MCF 10A (cell line): ENCODE measurements around the gene FAM83G. TPM values are rescaled to one million over a fixed set of nuclear protein-coding genes. Genes with fewer than 3 reads are reported as not detected.

Experiments used
- BruUV-seq: library from RNA; stranded (reverse); fragments of 400-500 nt; replicated peaks from 2 replicates; lab custom pipeline; 2021; lab: Mats Ljungman, UMichigan
- CTCF ChIA-PET: fragments of 300-600 bp; sonication (Branson Sonifier 250); formaldehyde crosslinking; extraction: SDS; loops from one replicate; lab custom pipeline; 2021; ENCODE audit warnings: antibody characterized with exemption, inconsistent platforms; lab: Yijun Ruan, JAX
- POLR2A ChIA-PET: fragments of 300-600, 350-650 bp; sonication (Branson Sonifier 250); formaldehyde crosslinking; extraction: SDS; loops from one replicate; lab custom pipeline; 2020; ENCODE audit warnings: antibody characterized with exemption, inconsistent platforms; lab: Yijun Ruan, JAX
- DNase-seq: peaks from one replicate; pipeline ENCODE4 v3.0.0-alpha.2; 2018; ENCODE audit not compliant: unreplicated experiment
- H3K27ac Mint-ChIP-seq: one replicate; pipeline ENCODE4 v1.8.0; 2022; ENCODE audit warnings: mild to moderate bottlenecking, low read depth, mixed read lengths; ENCODE audit not compliant: unreplicated experiment
- H3K27me3 Mint-ChIP-seq: one replicate; pipeline ENCODE4 v1.8.0; 2022; ENCODE audit warnings: mixed read lengths; ENCODE audit not compliant: insufficient read depth, unreplicated experiment
- H3K36me3 Mint-ChIP-seq: one replicate; pipeline ENCODE4 v1.8.0; 2022; ENCODE audit warnings: mild to moderate bottlenecking, moderate library complexity, mixed read lengths; ENCODE audit not compliant: insufficient read depth, unreplicated experiment
- H3K4me1 Mint-ChIP-seq: one replicate; pipeline ENCODE4 v1.8.0; 2022; ENCODE audit warnings: mixed read lengths; ENCODE audit not compliant: insufficient read depth, unreplicated experiment
- H3K4me3 Mint-ChIP-seq: one replicate; pipeline ENCODE4 v1.8.0; 2022; ENCODE audit warnings: mild to moderate bottlenecking, moderate library complexity, mixed read lengths; ENCODE audit not compliant: unreplicated experiment
- H3K9me3 Mint-ChIP-seq: one replicate; pipeline ENCODE4 v1.8.0; 2022; ENCODE audit warnings: mixed read lengths; ENCODE audit not compliant: unreplicated experiment
- CTCF ChIP-seq: fragments of 200-600 bp; IDR thresholded peaks from one replicate; pipeline ENCODE4 v1.8.0; 2022; ENCODE audit warnings: antibody characterized with exemption, mild to moderate bottlenecking; ENCODE audit not compliant: unreplicated experiment
- intact Hi-C: fragments of 100-400 bp; cut with micrococcal nuclease; formaldehyde crosslinking; loops from 2 replicates; pipeline ENCODE4 v1.14.1; 2022
- total RNA-seq: library from RNA; stranded (reverse); gene quantifications from 2 replicates; pipeline ENCODE4 v1.2.3, GENCODE V29; 2022

The FAM83G gene
- total RNA-seq, 1 experiment from 2014 or later = 50.1 TPM

GRCh38 chr17:19015428-19015827 lies 10.9 kb upstream of the FAM83G start:
- Mint-ChIP-seq H3K9me3 (no peaks in the 10 kb centered on the region), H3K27ac (no peak overlapping the region), H3K4me3 (no peak overlapping the region), H3K27me3 (no peaks in the 10 kb centered on the region), H3K4me1 (peaks cover 24% of the 10 kb centered on the region), H3K36me3 (peaks cover under 1% of the 10 kb centered on the region)
- TF ChIP-seq CTCF = no peak
- no peak for DNase-seq
- intact Hi-C loops = no loop called here
- POLR2A ChIA-PET = interaction anchor here (1.5 kb wide), 1 partner anchor 11 kb away, joined by 4 read pairs; the partner anchor contains the start of gene FAM83G
- CTCF ChIA-PET = interaction anchor here (2.3 kb wide), 1 partner anchor 54 kb away, joined by 13 read pairs; no protein-coding TSS in a partner anchor
- no TSS peak for BruUV-seq

GRCh38 chr17:19014628-19015215 lies 10.2 kb upstream of the FAM83G start:
- H3K4me3 Mint-ChIP-seq = no peak overlapping the region
- CTCF ChIA-PET = interaction anchor here (0.5 to 2.3 kb wide), 2 partner anchors 54 to 113 kb away, joined by 3 to 13 read pairs; no protein-coding TSS in a partner anchor
- intact Hi-C loops = no loop called here
- DNase-seq = no peak
- POLR2A ChIA-PET = interaction anchor here (1.5 kb wide), 1 partner anchor 10 kb away, joined by 4 read pairs; the partner anchor contains the start of gene FAM83G
- BruUV-seq = no TSS peak
- no peak overlapping the region for H3K27ac Mint-ChIP-seq
- no peaks in the 10 kb centered on the region for H3K9me3 Mint-ChIP-seq
- peaks cover 28% of the 10 kb centered on the region for H3K4me1 Mint-ChIP-seq
- H3K36me3 Mint-ChIP-seq = peaks cover 7% of the 10 kb centered on the region
- no peak for TF ChIP-seq CTCF
- H3K27me3 Mint-ChIP-seq = no peaks in the 10 kb centered on the region

GRCh38 chr17:19013806-19014627 lies 9.5 kb upstream of the FAM83G start:
- H3K4me1 Mint-ChIP-seq = peaks cover 29% of the 10 kb centered on the region
- DNase-seq = no peak
- no peaks in the 10 kb centered on the region for H3K9me3 Mint-ChIP-seq

More at GRCh38 chr17:19013806-19014627, 9.5 kb upstream of the FAM83G start:
- H3K27me3 Mint-ChIP-seq = no peaks in the 10 kb centered on the region
- no peak overlapping the region for H3K4me3 Mint-ChIP-seq
- ChIA-PET CTCF (interaction anchor here (0.5 kb wide), 1 partner anchor 112 kb away, joined by 3 read pairs; no protein-coding TSS in a partner anchor), POLR2A (interaction anchor here (1.5 kb wide), 1 partner anchor 10 kb away, joined by 4 read pairs; the partner anchor contains the start of gene FAM83G)
- peaks cover 7% of the 10 kb centered on the region for H3K36me3 Mint-ChIP-seq
- no TSS peak for BruUV-seq
- intact Hi-C loops = no loop called here
- no peak for TF ChIP-seq CTCF
- H3K27ac Mint-ChIP-seq = no peak overlapping the region
